GM12891 (cell line): ENCODE data around the gene NSF.
"Not testable (repeated sequence)": the region's sequence is repeated elsewhere in the genome, so short reads cannot be mapped to it uniquely, and the experiment has no call there.

Experiments
- PAX5 ChIP-seq: IDR thresholded peaks from 2 replicates; pipeline ENCODE4 v1.6.1; 2011; ENCODE audit warnings: low read length, moderate library complexity, mild to moderate bottlenecking; ENCODE audit not compliant: insufficient read depth, severe bottlenecking
- POLR2A ChIP-seq: IDR thresholded peaks from 2 replicates; pipeline ENCODE4 v1.6.1; 2011; ENCODE audit warnings: low read depth, low read length, control low read depth
- POLR2AphosphoS5 ChIP-seq: IDR thresholded peaks from 2 replicates; pipeline ENCODE4 v1.6.1; 2011; ENCODE audit warnings: low read depth, low read length, control low read depth
- POU2F2 ChIP-seq: IDR thresholded peaks from 2 replicates; pipeline ENCODE4 v1.6.1; 2011; ENCODE audit warnings: low read depth, mild to moderate bottlenecking, control low read depth, low read length, moderate library complexity
- SPI1 ChIP-seq: IDR thresholded peaks from 2 replicates; pipeline ENCODE4 v1.6.1; 2011; ENCODE audit warnings: low read depth, low read length, control low read depth
- TAF1 ChIP-seq: IDR thresholded peaks from 2 replicates; pipeline ENCODE4 v1.6.1; 2011; ENCODE audit warnings: low read depth, low read length, control low read depth

- not testable (repeated sequence) for TF ChIP-seq POLR2A, PAX5, POLR2AphosphoS5, TAF1, SPI1, POU2F2
Measured at GRCh38 chr17:46600767-46601166, 10.3 kb downstream of the NSF start.
